ENCODE measurements around the gene CRADD. TPM values are rescaled to one million over a fixed set of nuclear protein-coding genes. Genes with fewer than 3 reads are reported as not detected.

CRADD gene
- total and polyA plus RNA-seq, 10 of the 15 experiments (the other 5 are each of a cell fraction or from before 2014, with no cell fraction given), result 7.6 to 15.5 (median 11.7) TPM

- peak overlapping the region; percentile 49; the same call in 1 of the 2 replicates for H2AFZ ChIP-seq (ENCODE audit: control insufficient read depth, low read depth, low read length)
- intact Hi-C loops (cut with micrococcal nuclease; ENCODE audit: unreplicated experiment) (no loop called here), in situ Hi-C loops (cut with MboI) (no loop called here)
- no peaks in the 10 kb centered on the region for H3K79me2 ChIP-seq (ENCODE audit: control insufficient read depth, insufficient read depth, low read length)
- H3K9me3 ChIP-seq (replicated peaks; ENCODE audit: control insufficient read depth, insufficient read depth, low read length), result no peaks in the 10 kb centered on the region
- no peak overlapping the region for H3K9ac ChIP-seq (ENCODE audit: control insufficient read depth, insufficient read depth, low read length)
- H3K36me3 ChIP-seq (ENCODE audit: control insufficient read depth in 2 of 2, insufficient read depth in 2 of 2, low read length in 1 of 2), result no peaks in the 10 kb centered on the region
- H3K4me1 ChIP-seq (ENCODE audit: control insufficient read depth, insufficient read depth, low read length), result peaks cover 5% of the 10 kb centered on the region; the same call in 1 of the 2 replicates
- ATAC-seq (no peak), DNase-seq (ENCODE audit: low read depth, low spot score) (no peak), FAIRE-seq (no peak)
- ChIA-PET POLR2A (interaction anchor here (0.9 kb wide), 1 partner anchor 18 kb away, joined by 5 read pairs; no protein-coding TSS in a partner anchor), RAD21 (ENCODE audit: unreplicated experiment) (interaction anchor here (1.0 kb wide), 1 partner anchor 229 kb away, joined by 3 read pairs; no protein-coding TSS in a partner anchor), SMC1A (ENCODE audit: uncharacterized antibody, unreplicated experiment) (interaction anchor here (1.1 to 2.1 kb wide), 5 partner anchors 10 to 299 kb away, joined by 3 to 6 read pairs (median 5); no protein-coding TSS in a partner anchor), CTCF (interaction anchor here (1.1 to 2.0 kb wide), 3 partner anchors 37 to 301 kb away, joined by 3 to 5 read pairs (median 4); no protein-coding TSS in a partner anchor)
- 55% methylated on average over 2 of the region's 2 CpGs for WGBS (ENCODE audit: insufficient coverage, insufficient replicate concordance, low lambda C conversion rate, missing lambda C conversion rate)
- H4K20me1 ChIP-seq (ENCODE audit: control insufficient read depth, insufficient read depth), result no peaks in the 10 kb centered on the region
- H3K27me3 ChIP-seq (replicated peaks in 1 of 2; ENCODE audit: control insufficient read depth in 2 of 2, insufficient read depth in 2 of 2, low read length in 1 of 2), result no peaks in the 10 kb centered on the region
- no peak overlapping the region for H3K27ac ChIP-seq (ENCODE audit: control insufficient read depth, insufficient read depth)
- TF ChIP-seq RFX5 (IDR thresholded peaks at IDR 0.05; ENCODE audit: low read depth, low read length), result no peak
- TF ChIP-seq, protein P1, sequence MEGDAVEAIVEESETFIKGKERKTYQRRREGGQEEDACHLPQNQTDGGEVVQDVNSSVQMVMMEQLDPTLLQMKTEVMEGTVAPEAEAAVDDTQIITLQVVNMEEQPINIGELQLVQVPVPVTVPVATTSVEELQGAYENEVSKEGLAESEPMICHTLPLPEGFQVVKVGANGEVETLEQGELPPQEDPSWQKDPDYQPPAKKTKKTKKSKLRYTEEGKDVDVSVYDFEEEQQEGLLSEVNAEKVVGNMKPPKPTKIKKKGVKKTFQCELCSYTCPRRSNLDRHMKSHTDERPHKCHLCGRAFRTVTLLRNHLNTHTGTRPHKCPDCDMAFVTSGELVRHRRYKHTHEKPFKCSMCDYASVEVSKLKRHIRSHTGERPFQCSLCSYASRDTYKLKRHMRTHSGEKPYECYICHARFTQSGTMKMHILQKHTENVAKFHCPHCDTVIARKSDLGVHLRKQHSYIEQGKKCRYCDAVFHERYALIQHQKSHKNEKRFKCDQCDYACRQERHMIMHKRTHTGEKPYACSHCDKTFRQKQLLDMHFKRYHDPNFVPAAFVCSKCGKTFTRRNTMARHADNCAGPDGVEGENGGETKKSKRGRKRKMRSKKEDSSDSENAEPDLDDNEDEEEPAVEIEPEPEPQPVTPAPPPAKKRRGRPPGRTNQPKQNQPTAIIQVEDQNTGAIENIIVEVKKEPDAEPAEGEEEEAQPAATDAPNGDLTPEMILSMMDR (IDR thresholded peaks at IDR 0.05 in 2 of 3, conservative IDR thresholded peaks at IDR 0.05 in 1 of 3; ENCODE audit: control insufficient read depth in 2 of 3, extremely low read depth in 1 of 3, insufficient read depth in 1 of 3, low read depth in 3 of 3, low read length in 3 of 3), result 0 out of 6 replicates have a peak, but pooled peaks of 1 of the 3 experiments have one; percentile 6
- TF ChIP-seq TARDBP (IDR thresholded peaks at IDR 0.05; ENCODE audit: borderline replicate concordance), result no peak
- peak; percentile 29; the same call in 1 of the 2 replicates for TF ChIP-seq RAD21 (IDR thresholded peaks at IDR 0.05; ENCODE audit: insufficient read depth, low read depth, low read length)
- no peak for TF ChIP-seq NFYB (IDR thresholded peaks at IDR 0.05; ENCODE audit: insufficient read depth, low read depth, low read length)
- peak overlapping the region; percentile 22; the same call in 1 of the 2 replicates for H3K4me2 ChIP-seq (ENCODE audit: control insufficient read depth, insufficient read depth)
- no peak overlapping the region for H3K4me3 ChIP-seq
- BruUV-seq (replicated peaks), result no TSS peak
These were observed 125.7 kb downstream of the CRADD start for GRCh38 chr12:93802698-93803423.

Data from GM12878 (cell line).